Stimulated activated CD8-positive, alpha-beta memory T cell treated with anti-CD3 and anti-CD28 coated beads, Interleukin-15, amount 100 ng/mL, for 1 hour (primary cell): ENCODE measurements around the gene TAS2R1.

Experiments
- DNase-seq: peaks from one replicate; pipeline ENCODE4 v3.0.0-alpha.2; 2020; ENCODE audit warnings: low read depth

TAS2R1 gene

GRCh38 chr5:9630251-9630650 is at the start of gene TAS2R1:
TAS2R1 (minus strand) TSS chr5:9630351; CDS start chr5:9630032, 319 bp downstream.
- no peak for DNase-seq

GRCh38 chr5:9670371-9670770 is 40.2 kb upstream of the TAS2R1 start:
- no peak for DNase-seq

GRCh38 chr5:9667906-9668305 is 37.8 kb upstream of the TAS2R1 start:
- no peak for DNase-seq

- DNase-seq: no peak
Measured at GRCh38 chr5:9663891-9664290, 33.7 kb upstream of the TAS2R1 start.

GRCh38 chr5:9661316-9662015 is 31.3 kb upstream of the TAS2R1 start:
- no peak for DNase-seq

- DNase-seq: no peak
Measured at GRCh38 chr5:9658706-9659105, 28.6 kb upstream of the TAS2R1 start.

- DNase-seq: no peak
Measured at GRCh38 chr5:9657819-9658218, 27.7 kb upstream of the TAS2R1 start.

- no peak for DNase-seq
Measured at GRCh38 chr5:9655641-9656040, 25.5 kb upstream of the TAS2R1 start.

- no peak for DNase-seq
Measured at GRCh38 chr5:9654886-9655285, 24.7 kb upstream of the TAS2R1 start.

- no peak for DNase-seq
Measured at GRCh38 chr5:9653811-9654210, 23.7 kb upstream of the TAS2R1 start.

- DNase-seq: no peak
Measured at GRCh38 chr5:9653061-9653460, 22.9 kb upstream of the TAS2R1 start.

GRCh38 chr5:9652295-9652694 is 22.1 kb upstream of the TAS2R1 start:
- DNase-seq: no peak

- no peak for DNase-seq
Measured at GRCh38 chr5:9646843-9647242, 16.7 kb upstream of the TAS2R1 start.

GRCh38 chr5:9644630-9645029 is 14.5 kb upstream of the TAS2R1 start:
- no peak for DNase-seq

GRCh38 chr5:9642621-9643020 is 12.5 kb upstream of the TAS2R1 start:
- DNase-seq: no peak

- no peak for DNase-seq
Measured at GRCh38 chr5:9641806-9642355, 11.7 kb upstream of the TAS2R1 start.

- no peak for DNase-seq
Measured at GRCh38 chr5:9632495-9632894, 2.3 kb upstream of the TAS2R1 start.

GRCh38 chr5:9627541-9627940 is 2.6 kb downstream of the TAS2R1 start:
- DNase-seq: no peak

- no peak for DNase-seq
Measured at GRCh38 chr5:9626955-9627354, 3.2 kb downstream of the TAS2R1 start.

- DNase-seq: no peak
Measured at GRCh38 chr5:9625731-9626130, 4.4 kb downstream of the TAS2R1 start.

- no peak for DNase-seq
Measured at GRCh38 chr5:9625286-9625685, 4.9 kb downstream of the TAS2R1 start.

GRCh38 chr5:9624196-9624947 is 5.8 kb downstream of the TAS2R1 start:
- DNase-seq: no peak

GRCh38 chr5:9623661-9624060 is 6.5 kb downstream of the TAS2R1 start:
- no peak for DNase-seq
